GM23248 (cell line): ENCODE data around the gene GALNT5. TPM values are rescaled to one million over a fixed set of nuclear protein-coding genes. Genes with fewer than 3 reads are reported as not detected.

Experiments
- DNase-seq: peaks from one replicate; pipeline ENCODE4 v3.0.0-alpha.2; 2015
- H2AFZ ChIP-seq: fragments of 200-600 bp; sonication (generic); 2 replicates; pipeline ENCODE4 v1.6.1; 2016; ENCODE audit warnings: antibody characterized with exemption
- H3F3A ChIP-seq: fragments of 200-600 bp; sonication (generic); 2 replicates; pipeline ENCODE4 v1.6.1; 2016; ENCODE audit warnings: mild to moderate bottlenecking, antibody characterized with exemption, mixed run types; ENCODE audit not compliant: insufficient read depth
- H3K27ac ChIP-seq: fragments of 200-600 bp; sonication (generic); 2 replicates; pipeline ENCODE4 v1.5.1; 2016; ENCODE audit warnings: mild to moderate bottlenecking
- H3K27me3 ChIP-seq: fragments of 200-600 bp; sonication (generic); replicated peaks from 2 replicates; pipeline ENCODE4 v1.6.1; 2016; ENCODE audit warnings: mild to moderate bottlenecking; ENCODE audit not compliant: insufficient read depth
- H3K36me3 ChIP-seq: fragments of 200-600 bp; sonication (generic); 2 replicates; pipeline ENCODE4 v1.6.1; 2016; ENCODE audit warnings: low read depth, mild to moderate bottlenecking
- H3K4me1 ChIP-seq: fragments of 200-600 bp; sonication (generic); 2 replicates; pipeline ENCODE4 v1.6.1; 2016; ENCODE audit warnings: mild to moderate bottlenecking; ENCODE audit not compliant: insufficient read depth
- H3K4me2 ChIP-seq: fragments of 200-600 bp; sonication (generic); one replicate; pipeline ENCODE4 v1.6.1; 2016; ENCODE audit warnings: mild to moderate bottlenecking; ENCODE audit not compliant: unreplicated experiment
- H3K4me3 ChIP-seq: fragments of 200-600 bp; sonication (generic); 2 replicates; pipeline ENCODE4 v1.5.1; 2016; ENCODE audit warnings: mild to moderate bottlenecking
- H3K79me2 ChIP-seq: fragments of 200-600 bp; sonication (generic); 2 replicates; pipeline ENCODE4 v1.6.1; 2016; ENCODE audit warnings: mild to moderate bottlenecking; ENCODE audit not compliant: insufficient read depth
- H3K9ac ChIP-seq: fragments of 200-600 bp; sonication (generic); 2 replicates; pipeline ENCODE4 v1.6.1; 2016; ENCODE audit warnings: mild to moderate bottlenecking
- H3K9me2 ChIP-seq: fragments of 200-600 bp; sonication (generic); 2 replicates; pipeline ENCODE4 v1.6.1; 2016; ENCODE audit warnings: mixed run types, mild to moderate bottlenecking, moderate library complexity; ENCODE audit not compliant: insufficient read depth
- H3K9me3 ChIP-seq: fragments of 200-600 bp; sonication (generic); one replicate; pipeline ENCODE4 v1.6.1; 2017; ENCODE audit warnings: low read depth
- H4K20me1 ChIP-seq: fragments of 200-600 bp; sonication (generic); 2 replicates; pipeline ENCODE4 v1.6.0; 2016; ENCODE audit not compliant: insufficient read depth
- EZH2 ChIP-seq: fragments of 200-600 bp; sonication (generic); IDR thresholded peaks from 2 replicates; pipeline ENCODE4 v1.6.1; 2018; ENCODE audit warnings: antibody characterized with exemption, mild to moderate bottlenecking; ENCODE audit not compliant: insufficient read depth, poor library complexity, severe bottlenecking
- EZH2phosphoT487 ChIP-seq: fragments of 200-600 bp; sonication (generic); IDR thresholded peaks from 2 replicates; pipeline ENCODE4 v1.6.1; 2018; ENCODE audit warnings: antibody characterized with exemption, moderate library complexity, mild to moderate bottlenecking, low read depth; ENCODE audit not compliant: insufficient read depth
- WGBS, 2 experiments: methylation state at CpG; one replicate each; pipeline ENCODE4 v1.1.6; 2015 to 2017; ENCODE audit warnings: low lambda C conversion rate in 2 of 2, low coverage in 1 of 2; ENCODE audit errors: missing lambda C conversion rate in 2 of 2; 5-methylcytosine and 5-hydroxymethylcytosine counted together
- in situ Hi-C: fragments of 300-500 bp; cut with MboI; formaldehyde crosslinking; loops from 2 replicates; pipeline ENCODE4 v1.15.0; 2020
- polyA plus RNA-seq: library from polyadenylated mRNA; unstranded; fragments of >200 nt; fragmentation: Nextera tagmentation; extraction: Ambion mirVana; gene quantifications from 2 replicates; pipeline ENCODE4 v1.2.1, GENCODE V29; 2016
- total RNA-seq: library from RNA; depleted of rRNA; stranded (reverse); fragments of >200 nt; shearing (Covaris generic); gene quantifications from 2 replicates; pipeline ENCODE4 v1.2.3, GENCODE V29; 2014

The GALNT5 gene
- total and polyA plus RNA-seq, 2 experiments from 2014 or later = 83.5 to 114 TPM

GRCh38 chr2:157281316-157281715 lies 23.8 kb downstream of the GALNT5 start:
- H3F3A ChIP-seq = no peaks in the 10 kb centered on the region
- no peaks in the 10 kb centered on the region; the same call in 1 of the 2 replicates for H4K20me1 ChIP-seq
- H2AFZ ChIP-seq = no peak overlapping the region
- no peak overlapping the region for H3K27ac ChIP-seq
- H3K9ac ChIP-seq = no peak overlapping the region
- no peaks in the 10 kb centered on the region for H3K27me3 ChIP-seq
- H3K79me2 ChIP-seq = peaks cover 63% of the 10 kb centered on the region
- no peaks in the 10 kb centered on the region for H3K9me2 ChIP-seq
- no peaks in the 10 kb centered on the region for H3K4me1 ChIP-seq
- H3K36me3 ChIP-seq = peaks cover 18% of the 10 kb centered on the region
- in situ Hi-C loops = no loop called here
- no peak overlapping the region for H3K4me3 ChIP-seq
- DNase-seq = no peak
- WGBS, 2 experiments = 89 to 91% methylated on average over 6 of the region's 6 CpGs
- no peak overlapping the region for H3K4me2 ChIP-seq
- H3K9me3 ChIP-seq = no peaks in the 10 kb centered on the region
- no peak for TF ChIP-seq EZH2phosphoT487
- no peak for TF ChIP-seq EZH2

- Histone ChIP-seq H3K9me2 (no peaks in the 10 kb centered on the region), H4K20me1 (no peaks in the 10 kb centered on the region), H3K4me1 (no peaks in the 10 kb centered on the region), H3K79me2 (peaks cover 47% of the 10 kb centered on the region), H2AFZ (no peak overlapping the region), H3K9me3 (no peaks in the 10 kb centered on the region), H3K4me3 (no peak overlapping the region), H3F3A (no peaks in the 10 kb centered on the region), H3K4me2 (no peak overlapping the region), H3K27me3 (no peaks in the 10 kb centered on the region), H3K9ac (no peak overlapping the region), H3K27ac (no peak overlapping the region), H3K36me3 (peaks cover 31% of the 10 kb centered on the region)
- no peak for DNase-seq
- 92 to 100% methylated on average over 2 of the region's 2 CpGs for WGBS, 2 experiments
- in situ Hi-C loops = no loop called here
- no peak for TF ChIP-seq EZH2phosphoT487
- no peak for TF ChIP-seq EZH2
Observed at GRCh38 chr2:157283468-157283867, 26.0 kb downstream of the GALNT5 start.

- H3K36me3 ChIP-seq = peaks cover 29% of the 10 kb centered on the region
- no peak overlapping the region for H3K4me3 ChIP-seq
- H3F3A ChIP-seq = no peaks in the 10 kb centered on the region
- H3K79me2 ChIP-seq = 0 out of 2 replicates have a peak, but pooled peaks cover 10% of the 10 kb centered on the region
- no peaks in the 10 kb centered on the region for H3K9me3 ChIP-seq
- H3K4me1 ChIP-seq = no peaks in the 10 kb centered on the region
- WGBS, 2 experiments = 76 to 93% methylated on average over 1 of the region's 1 CpG
- H3K9ac ChIP-seq = no peak overlapping the region
- H3K4me2 ChIP-seq = no peak overlapping the region
- TF ChIP-seq EZH2 = no peak
- no peak for TF ChIP-seq EZH2phosphoT487
- no peak overlapping the region for H2AFZ ChIP-seq
- in situ Hi-C loops = no loop called here
- H4K20me1 ChIP-seq = no peaks in the 10 kb centered on the region
- H3K27ac ChIP-seq = no peak overlapping the region
- H3K27me3 ChIP-seq = no peaks in the 10 kb centered on the region
- no peaks in the 10 kb centered on the region for H3K9me2 ChIP-seq
- DNase-seq = no peak
Observed at GRCh38 chr2:157287160-157287559, 29.7 kb downstream of the GALNT5 start.

GRCh38 chr2:157290525-157290924 lies 33.0 kb downstream of the GALNT5 start:
- no peak for DNase-seq
- no peaks in the 10 kb centered on the region for H3K4me1 ChIP-seq
- H3F3A ChIP-seq = no peaks in the 10 kb centered on the region
- 0 out of 2 replicates have a peak, but pooled peaks cover 5% of the 10 kb centered on the region for H3K79me2 ChIP-seq
- in situ Hi-C loops = no loop called here
- H3K36me3 ChIP-seq = peaks cover 28% of the 10 kb centered on the region
- H3K9ac ChIP-seq = no peak overlapping the region
- no peak overlapping the region for H3K27ac ChIP-seq
- H3K27me3 ChIP-seq = no peaks in the 10 kb centered on the region
- H4K20me1 ChIP-seq = no peaks in the 10 kb centered on the region
- 96 to 97% methylated on average over 2 of the region's 2 CpGs for WGBS, 2 experiments
- no peaks in the 10 kb centered on the region for H3K9me2 ChIP-seq
- H2AFZ ChIP-seq = no peak overlapping the region
- no peak overlapping the region for H3K4me2 ChIP-seq
- no peak overlapping the region for H3K4me3 ChIP-seq
- no peaks in the 10 kb centered on the region for H3K9me3 ChIP-seq
- no peak for TF ChIP-seq EZH2phosphoT487
- TF ChIP-seq EZH2 = no peak

- H2AFZ ChIP-seq = no peak overlapping the region
- in situ Hi-C loops = no loop called here
- DNase-seq = no peak
- H3K9ac ChIP-seq = no peak overlapping the region
- 0 out of 2 replicates have a peak, but pooled peaks cover 5% of the 10 kb centered on the region for H3K79me2 ChIP-seq
- H3K27ac ChIP-seq = no peak overlapping the region
- H3K9me3 ChIP-seq = no peaks in the 10 kb centered on the region
- H3K9me2 ChIP-seq = no peaks in the 10 kb centered on the region
- peaks cover 32% of the 10 kb centered on the region for H3K36me3 ChIP-seq
- no peaks in the 10 kb centered on the region for H3K4me1 ChIP-seq
- no peak overlapping the region for H3K4me2 ChIP-seq
- TF ChIP-seq EZH2phosphoT487 = no peak
- no peak for TF ChIP-seq EZH2
- no peaks in the 10 kb centered on the region for H3K27me3 ChIP-seq
- H3F3A ChIP-seq = no peaks in the 10 kb centered on the region
- H4K20me1 ChIP-seq = no peaks in the 10 kb centered on the region
- WGBS, 2 experiments = 93 to 100% methylated on average over 1 of the region's 1 CpG
- no peak overlapping the region for H3K4me3 ChIP-seq
Observed at GRCh38 chr2:157291018-157291417, 33.5 kb downstream of the GALNT5 start.
